HG02571 (cell line): Measurements from ENCODE around the gene TMED9.
A peak's percentile ranks its signal among the peaks of the same experiment; 100 is the strongest.

Experiments used
- ATAC-seq: cut with Tn5 transposase; IDR thresholded peaks from one replicate; pipeline ENCODE4 v1.9.1; 2021; ENCODE audit warnings: mild to moderate bottlenecking, moderate library complexity; ENCODE audit not compliant: unreplicated experiment

Gene TMED9

GRCh38 chr5:177576169-177576568, 15.8 kb upstream of the TMED9 start:
- ATAC-seq: no peak

GRCh38 chr5:177578316-177578715, 13.7 kb upstream of the TMED9 start:
- no peak for ATAC-seq

- ATAC-seq: no peak
Observed at GRCh38 chr5:177588413-177588909, 3.5 kb upstream of the TMED9 start.

GRCh38 chr5:177590406-177590805, 1.6 kb upstream of the TMED9 start:
- ATAC-seq: no peak

- no peak for ATAC-seq
Observed at GRCh38 chr5:177591690-177592009, 353 bp upstream of the TMED9 start.

GRCh38 chr5:177592905-177593304, 902 bp downstream of the TMED9 start:
- no peak for ATAC-seq

- ATAC-seq: no peak
Observed at GRCh38 chr5:177593511-177593910, 1.5 kb downstream of the TMED9 start.

- no peak for ATAC-seq
Observed at GRCh38 chr5:177594071-177594470, 2.1 kb downstream of the TMED9 start.

GRCh38 chr5:177595026-177595585, 3.1 kb downstream of the TMED9 start:
- ATAC-seq: no peak

- no peak for ATAC-seq
Observed at GRCh38 chr5:177595991-177596774, 4.2 kb downstream of the TMED9 start.

- no peak for ATAC-seq
Observed at GRCh38 chr5:177596775-177597238, 4.8 kb downstream of the TMED9 start.

- ATAC-seq: no peak
Observed at GRCh38 chr5:177598477-177598876, 6.5 kb downstream of the TMED9 start.

GRCh38 chr5:177599731-177600507, 7.9 kb downstream of the TMED9 start, which contains the start of gene B4GALT7:
Gene B4GALT7 (plus strand): TSS chr5:177600132. CDS start chr5:177600211, 79 bp downstream.
- ATAC-seq: peak; percentile 84

GRCh38 chr5:177600508-177601018, 8.6 kb downstream of the TMED9 start:
- no peak for ATAC-seq

- no peak for ATAC-seq
Observed at GRCh38 chr5:177601126-177601525, 9.1 kb downstream of the TMED9 start.

- no peak for ATAC-seq
Observed at GRCh38 chr5:177601577-177602457, 9.8 kb downstream of the TMED9 start.

GRCh38 chr5:177602458-177602830, 10.4 kb downstream of the TMED9 start:
- ATAC-seq: no peak

GRCh38 chr5:177603631-177604030, 11.6 kb downstream of the TMED9 start:
- no peak for ATAC-seq

- no peak for ATAC-seq
Observed at GRCh38 chr5:177604116-177604521, 12.1 kb downstream of the TMED9 start.

GRCh38 chr5:177604656-177605055, 12.7 kb downstream of the TMED9 start:
- ATAC-seq: no peak
